Cardiac fibroblast (primary cell): ENCODE results near the gene APOO.

ENCODE experiments used
- DNase-seq, 2 donors: peaks; one replicate each; pipeline versions ENCODE4 v3.0.0 to v3.0.0-alpha.2; 2010; ENCODE audit warnings: low read depth in 2 of 2
- H3K4me3 ChIP-seq, 2 donors: replicated peaks in 1 of 2; 1 replicate in 1 of 2; 2 replicates in 1 of 2; pipeline ENCODE4 v1.5.1; 2011; ENCODE audit warnings: low read depth in 2 of 2, low read length in 2 of 2, mild to moderate bottlenecking in 2 of 2, moderate library complexity in 1 of 2
- CTCF ChIP-seq: IDR thresholded peaks from one replicate; pipeline ENCODE4 v1.5.1; 2011; ENCODE audit warnings: low read depth, mild to moderate bottlenecking, low read length, inconsistent platforms

The APOO gene

GRCh38 chrX:23930894-23931604 is 23.3 kb upstream of the APOO start:
- no peak for DNase-seq

GRCh38 chrX:23926015-23926414 is 18.3 kb upstream of the APOO start:
- H3K4me3 ChIP-seq, result no peak overlapping the region
- TF ChIP-seq CTCF, result no peak
- DNase-seq, result no peak

More at GRCh38 chrX:23930894-23931604, 23.3 kb upstream of the APOO start:
- no peak overlapping the region for H3K4me3 ChIP-seq
- no peak for TF ChIP-seq CTCF

GRCh38 chrX:23919706-23920320 is 12.1 kb upstream of the APOO start:
- no peak for TF ChIP-seq CTCF
- DNase-seq, result peak; percentile 7 to 50
- H3K4me3 ChIP-seq, result no peak overlapping the region

GRCh38 chrX:23919148-23919547 is 11.4 kb upstream of the APOO start:
- no peak for TF ChIP-seq CTCF
- no peak overlapping the region for H3K4me3 ChIP-seq
- no peak for DNase-seq

- DNase-seq, result no peak
- H3K4me3 ChIP-seq, result no peak overlapping the region
- TF ChIP-seq CTCF, result no peak
Observed at GRCh38 chrX:23911126-23911835, 3.5 kb upstream of the APOO start.

GRCh38 chrX:23908219-23909004 is 674 bp upstream of the APOO start:
- H3K4me3 ChIP-seq, result peak overlapping the region in 1 of 2 donors; percentile 7
- no peak for DNase-seq
- TF ChIP-seq CTCF, result peak; percentile 25
